ENCODE results near the gene CCND1.
"Not testable (repeated sequence)": the region's sequence is repeated elsewhere in the genome, so short reads cannot be mapped to it uniquely, and the experiment has no call there.

The CCND1 gene

GRCh38 chr11:69667619-69668604 lies 27.0 kb downstream of the CCND1 start:
- DNase-seq (ENCODE audit: low read depth): no peak

- no peak for DNase-seq (ENCODE audit: low read depth)
Measured at GRCh38 chr11:69669486-69669885, 28.5 kb downstream of the CCND1 start.

- peak; percentile 36 for DNase-seq (ENCODE audit: low read depth)
Measured at GRCh38 chr11:69670158-69670845, 29.3 kb downstream of the CCND1 start.

- DNase-seq (ENCODE audit: low read depth): no peak
Measured at GRCh38 chr11:69671734-69672465, 30.9 kb downstream of the CCND1 start.

GRCh38 chr11:69674267-69674885 lies 33.4 kb downstream of the CCND1 start:
- peak; percentile 11 for DNase-seq (ENCODE audit: low read depth)

GRCh38 chr11:69674886-69675714 lies 34.1 kb downstream of the CCND1 start, which contains the start of gene LTO1:
Gene LTO1, minus strand, starts transcription at chr11:69675353. Its CDS starts 114 bp downstream, at chr11:69675239.
- peak; percentile 92 for DNase-seq (ENCODE audit: low read depth)

- DNase-seq (ENCODE audit: low read depth): no peak
Measured at GRCh38 chr11:69677749-69678148, 36.8 kb downstream of the CCND1 start.

GRCh38 chr11:69680688-69681087 lies 39.7 kb downstream of the CCND1 start:
- DNase-seq (ENCODE audit: low read depth): no peak

- no peak for DNase-seq (ENCODE audit: low read depth)
Measured at GRCh38 chr11:69682221-69682620, 41.3 kb downstream of the CCND1 start.

- no peak for DNase-seq (ENCODE audit: low read depth)
Measured at GRCh38 chr11:69682681-69683326, 41.8 kb downstream of the CCND1 start.

- DNase-seq (ENCODE audit: low read depth): no peak
Measured at GRCh38 chr11:69683764-69684333, 42.9 kb downstream of the CCND1 start.

- DNase-seq (ENCODE audit: low read depth): no peak
Measured at GRCh38 chr11:69684651-69685050, 43.7 kb downstream of the CCND1 start.

GRCh38 chr11:69685348-69685747 lies 44.4 kb downstream of the CCND1 start:
- no peak for DNase-seq (ENCODE audit: low read depth)

GRCh38 chr11:69686452-69686851 lies 45.5 kb downstream of the CCND1 start:
- no peak for DNase-seq (ENCODE audit: low read depth)

- no peak for DNase-seq (ENCODE audit: low read depth)
Measured at GRCh38 chr11:69686856-69687255, 45.9 kb downstream of the CCND1 start.

GRCh38 chr11:69687969-69688771 lies 47.2 kb downstream of the CCND1 start:
- not testable (repeated sequence) for DNase-seq (ENCODE audit: low read depth)

- no peak for DNase-seq (ENCODE audit: low read depth)
Measured at GRCh38 chr11:69689484-69690319, 48.7 kb downstream of the CCND1 start.

GRCh38 chr11:69691463-69691862 lies 50.5 kb downstream of the CCND1 start:
- DNase-seq (ENCODE audit: low read depth): no peak

Data from stimulated activated CD4-positive, alpha-beta T cell treated with anti-CD3 and anti-CD28 coated beads, Interleukin-2, amount 100 ng/mL, for 4 hours (primary cell).